IMR-90 (cell line): ENCODE data around the gene ASCL1. TPM values are rescaled to one million over a fixed set of nuclear protein-coding genes. Genes with fewer than 3 reads are reported as not detected.

ENCODE experiments used
- ATAC-seq: fragments of 200-7000 bp; cut with Tn5 transposase; 2 replicates; pipeline ENCODE4 v1.9.1; 2020; ENCODE audit warnings: low read depth, mild to moderate bottlenecking, moderate library complexity
- BruUV-seq: library from RNA; stranded (reverse); fragments of 400-500 nt; replicated peaks from 2 replicates; lab custom pipeline; 2021; lab: Mats Ljungman, UMichigan
- CTCF ChIA-PET: fragments of 300-600 bp; formaldehyde crosslinking; extraction: SDS; loops from one replicate; lab custom pipeline; 2021; ENCODE audit warnings: antibody characterized with exemption; lab: Yijun Ruan, JAX
- POLR2A ChIA-PET: fragments of 300-600 bp; sonication (Branson Sonifier 250); formaldehyde crosslinking; loops from one replicate; lab custom pipeline; 2022; ENCODE audit warnings: antibody characterized with exemption; ENCODE audit not compliant: unreplicated experiment; lab: Charles Lee
- DNase-seq: peaks from one replicate; pipeline ENCODE4 v3.0.0; 2013
- H2AFZ ChIP-seq: replicated peaks from 2 replicates; pipeline ENCODE3; 2013; ENCODE audit warnings: low read length, mild to moderate bottlenecking; ENCODE audit not compliant: poor library complexity
- H2AK5ac ChIP-seq: 2 replicates; pipeline ENCODE4 v1.6.1; 2013; ENCODE audit warnings: low read depth, low read length, inconsistent platforms
- H2AK9ac ChIP-seq: replicated peaks from 2 replicates; pipeline ENCODE3; 2013; ENCODE audit warnings: mild to moderate bottlenecking, low read depth, low read length, moderate library complexity; ENCODE audit not compliant: poor library complexity
- H2BK120ac ChIP-seq: 2 replicates; pipeline ENCODE4 v1.6.1; 2013; ENCODE audit warnings: low read depth, low read length, inconsistent platforms
- H2BK15ac ChIP-seq: 3 replicates; pipeline ENCODE4 v1.6.1; 2013; ENCODE audit warnings: low read depth, low read length, inconsistent platforms
- H2BK20ac ChIP-seq: 2 replicates; pipeline ENCODE4 v1.6.1; 2013; ENCODE audit warnings: low read depth, mild to moderate bottlenecking, inconsistent platforms, low read length, moderate library complexity
- H2BK5ac ChIP-seq: 2 replicates; pipeline ENCODE4 v1.6.1; 2013; ENCODE audit warnings: mild to moderate bottlenecking, low read depth, low read length, inconsistent platforms; ENCODE audit not compliant: poor library complexity, severe bottlenecking
- H3K14ac ChIP-seq: replicated peaks from 2 replicates; pipeline ENCODE4 v1.6.1; 2013; ENCODE audit warnings: low read depth, low read length, inconsistent platforms
- H3K18ac ChIP-seq: 2 replicates; pipeline ENCODE4 v1.6.1; 2013; ENCODE audit warnings: low read depth, low read length, control low read depth
- H3K23ac ChIP-seq: 2 replicates; pipeline ENCODE4 v1.6.1; 2013; ENCODE audit warnings: low read depth, low read length, inconsistent platforms
- H3K27ac ChIP-seq: 2 replicates; pipeline ENCODE4 v1.5.1; 2013; ENCODE audit warnings: mild to moderate bottlenecking, control low read depth, low read length; ENCODE audit not compliant: insufficient read depth
- H3K27me3 ChIP-seq: 2 replicates; pipeline ENCODE4 v1.6.1; 2013; ENCODE audit warnings: low read length; ENCODE audit not compliant: control insufficient read depth, insufficient read depth
- H3K36me3 ChIP-seq: 2 replicates; pipeline ENCODE4 v1.6.1; 2013; ENCODE audit warnings: low read length, mixed read lengths; ENCODE audit not compliant: control insufficient read depth, insufficient read depth
- H3K4ac ChIP-seq: 2 replicates; pipeline ENCODE4 v1.6.1; 2013; ENCODE audit warnings: low read depth, low read length, inconsistent platforms
- H3K4me1 ChIP-seq: 2 replicates; pipeline ENCODE4 v1.6.1; 2013; ENCODE audit warnings: low read length, mixed read lengths; ENCODE audit not compliant: control insufficient read depth, insufficient read depth
- H3K4me2 ChIP-seq: 2 replicates; pipeline ENCODE4 v1.6.1; 2013; ENCODE audit warnings: low read depth, mild to moderate bottlenecking, control low read depth, low read length, moderate library complexity
- H3K4me3 ChIP-seq: 2 replicates; pipeline ENCODE4 v1.5.1; 2013; ENCODE audit warnings: low read depth, mild to moderate bottlenecking, control low read depth, low read length, moderate library complexity; ENCODE audit not compliant: insufficient read depth
- H3K56ac ChIP-seq: 2 replicates; pipeline ENCODE4 v1.6.1; 2013; ENCODE audit warnings: low read length, inconsistent platforms; ENCODE audit not compliant: insufficient read depth; ENCODE audit errors: extremely low read depth
- H3K79me1 ChIP-seq, 2 experiments: 2 replicates each; pipeline ENCODE4 v1.6.1; 2013; ENCODE audit warnings: low read length in 2 of 2, inconsistent platforms in 1 of 2, low read depth in 1 of 2
- H3K9ac ChIP-seq: 2 replicates; pipeline ENCODE4 v1.6.1; 2013; ENCODE audit warnings: low read depth, low read length, control low read depth
- H3K9me1 ChIP-seq: 2 replicates; pipeline ENCODE4 v1.6.1; 2013; ENCODE audit warnings: low read length, inconsistent platforms; ENCODE audit not compliant: insufficient read depth
- H3K9me3 ChIP-seq: 2 replicates; pipeline ENCODE4 v1.6.1; 2013; ENCODE audit warnings: low read length; ENCODE audit not compliant: control insufficient read depth, insufficient read depth
- H4K20me1 ChIP-seq: 2 replicates; pipeline ENCODE4 v1.6.1; 2013; ENCODE audit warnings: low read length, inconsistent platforms; ENCODE audit not compliant: insufficient read depth
- H4K5ac ChIP-seq: 2 replicates; pipeline ENCODE4 v1.6.1; 2013; ENCODE audit warnings: mild to moderate bottlenecking, low read depth, low read length, control low read depth
- H4K8ac ChIP-seq, 2 experiments: 2 replicates each; pipeline ENCODE4 v1.6.1; 2013; ENCODE audit warnings: low read depth in 2 of 2, low read length in 2 of 2, control low read depth in 1 of 2, inconsistent platforms in 1 of 2
- H4K91ac ChIP-seq: 2 replicates; pipeline ENCODE4 v1.6.1; 2013; ENCODE audit warnings: low read depth, low read length, inconsistent platforms; ENCODE audit not compliant: insufficient read depth
- BHLHE40 ChIP-seq: fragments of 150-350 bp; IDR thresholded peaks from 2 replicates; pipeline ENCODE4 v1.6.1; 2016; ENCODE audit warnings: mild to moderate bottlenecking, low read depth, low read length
- CEBPB ChIP-seq: IDR thresholded peaks from 2 replicates; pipeline ENCODE4 v1.6.1; 2012; ENCODE audit warnings: low read depth, low read length, improper control_type of control experiment
- CHD1 ChIP-seq: IDR thresholded peaks from 2 replicates; pipeline ENCODE4 v1.6.1; 2012; ENCODE audit warnings: low read depth, low read length, improper control_type of control experiment
- CTCF ChIP-seq: conservative IDR thresholded peaks from 2 replicates; pipeline ENCODE4 v1.5.1; 2012; ENCODE audit warnings: mild to moderate bottlenecking, low read depth, low read length, improper control_type of control experiment
- FOS ChIP-seq: fragments of 150-350 bp; IDR thresholded peaks from 2 replicates; pipeline ENCODE4 v1.6.1; 2016; ENCODE audit warnings: low read depth, low read length
- MAFK ChIP-seq: IDR thresholded peaks from 2 replicates; pipeline ENCODE4 v1.6.1; 2012; ENCODE audit warnings: low read depth, low read length, improper control_type of control experiment
- MAZ ChIP-seq: IDR thresholded peaks from 2 replicates; pipeline ENCODE4 v1.6.1; 2012; ENCODE audit warnings: low read depth, mild to moderate bottlenecking, low read length, improper control_type of control experiment, moderate library complexity, borderline replicate concordance
- MXI1 ChIP-seq: IDR thresholded peaks from 2 replicates; pipeline ENCODE4 v1.6.1; 2012; ENCODE audit warnings: low read depth, mild to moderate bottlenecking, low read length, moderate library complexity, borderline replicate concordance
- NFE2L2 ChIP-seq: fragments of 150-350 bp; IDR thresholded peaks from 2 replicates; pipeline ENCODE4 v1.6.1; 2016; ENCODE audit warnings: low read depth, mild to moderate bottlenecking, low read length
- POLR2A ChIP-seq: IDR thresholded peaks from 2 replicates; pipeline ENCODE4 v1.6.1; 2012; ENCODE audit warnings: mild to moderate bottlenecking, low read depth, low read length
- RAD21 ChIP-seq: IDR thresholded peaks from 2 replicates; pipeline ENCODE4 v1.6.1; 2012; ENCODE audit warnings: low read length, improper control_type of control experiment
- RCOR1 ChIP-seq: IDR thresholded peaks from 2 replicates; pipeline ENCODE4 v1.6.1; 2012; ENCODE audit warnings: mild to moderate bottlenecking, low read length, improper control_type of control experiment; ENCODE audit not compliant: insufficient replicate concordance
- RFX5 ChIP-seq: IDR thresholded peaks from 2 replicates; pipeline ENCODE4 v1.8.0; 2012; ENCODE audit warnings: low read depth, mild to moderate bottlenecking, low read length, moderate library complexity
- SMC3 ChIP-seq: fragments of 150-350 bp; IDR thresholded peaks from 2 replicates; pipeline ENCODE4 v1.6.1; 2016; ENCODE audit warnings: low read depth, mild to moderate bottlenecking, antibody characterized with exemption, low read length, moderate library complexity
- USF2 ChIP-seq: fragments of 150-350 bp; IDR thresholded peaks from 2 replicates; pipeline ENCODE4 v1.6.1; 2017; ENCODE audit warnings: mild to moderate bottlenecking, antibody characterized with exemption, low read length, low read depth
- WGBS, 2 experiments: methylation state at CpG; one replicate each; pipeline versions ENCODE4 v1.1.5 to v1.1.7; 2013; ENCODE audit warnings: missing lambda C conversion rate in 2 of 2; ENCODE audit not compliant: insufficient read length in 1 of 2; ENCODE audit errors: extremely low coverage in 2 of 2; 5-methylcytosine and 5-hydroxymethylcytosine counted together
- dilution Hi-C: fragments of 300-500 bp; cut with HindIII; formaldehyde crosslinking; loops from one replicate; pipeline ENCODE4 v1.14.3; 2018; ENCODE audit warnings: low sequenced_read_pairs; ENCODE audit not compliant: unreplicated experiment
- in situ Hi-C: fragments of 300-500 bp; cut with MboI; formaldehyde crosslinking; loops from 3 replicates; pipeline ENCODE4 v1.14.3; 2019; ENCODE audit warnings: low sequenced_read_pairs, inconsistent platforms, mixed read lengths
- intact Hi-C: fragments of 100-400 bp; cut with micrococcal nuclease; formaldehyde crosslinking; loops from 2 replicates; pipeline ENCODE4 v1.10.0; 2022
- polyA plus RNA-seq, 3 experiments: library from polyadenylated mRNA; depleted of rRNA; stranded (reverse); fragments of >200 nt; gene quantifications; 2 replicates each; pipeline ENCODE4 v1.2.3, GENCODE V29; 2012; ENCODE audit warnings: low replicate concordance in 1 of 3
- total RNA-seq: library from RNA; depleted of rRNA; stranded (reverse); fragments of >200 nt; gene quantifications from 2 replicates; pipeline ENCODE4 v1.2.3, GENCODE V29; 2012
- TF ChIP-seq, protein P1 (sequence below): fragments of 150-350 bp; IDR thresholded peaks from 2 replicates; pipeline ENCODE4 v1.6.1; 2016; ENCODE audit warnings: low read depth, mild to moderate bottlenecking, low read length, moderate library complexity, borderline replicate concordance

The ASCL1 gene
- total and polyA plus RNA-seq, 2 of the 4 experiments (the other 2 are of a cell fraction) = not detected

DNA sequence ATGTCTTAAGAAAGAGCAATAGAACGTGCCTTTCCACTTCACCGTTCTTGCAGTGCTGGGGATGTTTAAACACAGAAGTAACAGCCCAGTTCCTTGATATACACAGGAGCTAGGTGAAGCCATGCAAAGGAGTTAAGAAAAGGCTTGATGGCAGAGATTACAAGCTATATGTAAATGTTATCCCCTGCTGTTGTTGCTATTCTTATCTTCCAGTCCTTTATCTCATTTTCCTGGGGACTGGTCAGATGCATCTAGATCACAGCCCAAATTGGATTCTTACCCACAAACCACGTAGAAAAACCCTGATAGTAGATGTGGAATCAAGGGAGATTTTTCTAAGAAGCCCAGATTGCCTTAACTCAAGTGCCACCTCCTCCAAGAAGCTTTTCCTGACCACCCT, 5.5 kb downstream of the ASCL1 start:
- no CpG with 5 or more reads among the region's 3 CpGs for WGBS, 2 experiments
- in situ Hi-C loops = no loop called here
- DNase-seq (no peak), ATAC-seq (no peak)
- Histone ChIP-seq H3K23ac (no peak overlapping the region), H3K9me3 (0 out of 2 replicates have a peak, but pooled peaks cover 2% of the 10 kb centered on the region), H4K8ac (no peak overlapping the region), H3K4me2 (no peak overlapping the region), H3K56ac (no peak overlapping the region), H2AFZ (no peak overlapping the region), H2BK120ac (no peak overlapping the region), H3K18ac (no peak overlapping the region), H2BK5ac (no peak overlapping the region), H3K4ac (no peak overlapping the region), H3K4me1 (no peaks in the 10 kb centered on the region), H4K20me1 (no peaks in the 10 kb centered on the region), H4K5ac (no peak overlapping the region), H2BK15ac (no peak overlapping the region), H4K91ac (no peak overlapping the region), H3K27me3 (peaks cover 37% of the 10 kb centered on the region), H2AK9ac (no peak overlapping the region), H3K79me1 (no peaks in the 10 kb centered on the region), H3K9me1 (no peaks in the 10 kb centered on the region), H3K36me3 (no peaks in the 10 kb centered on the region), H2AK5ac (no peak overlapping the region), H3K14ac (no peak overlapping the region), H3K9ac (no peak overlapping the region), H2BK20ac (no peak overlapping the region), H3K27ac (no peak overlapping the region), H3K4me3 (no peak overlapping the region)
- dilution Hi-C loops = no loop called here
- no TSS peak for BruUV-seq
- intact Hi-C loops = no loop called here
- CTCF ChIA-PET = no interaction called here
- POLR2A ChIA-PET = no interaction called here
- TF ChIP-seq CTCF (no peak), RAD21 (no peak), MAZ (no peak), FOS (no peak), CHD1 (no peak), USF2 (no peak), RCOR1 (no peak), SMC3 (no peak), MXI1 (no peak), NFE2L2 (no peak), POLR2A (no peak), BHLHE40 (no peak), CEBPB (no peak), RFX5 (no peak), MAFK (no peak)
- TF ChIP-seq, protein P1, sequence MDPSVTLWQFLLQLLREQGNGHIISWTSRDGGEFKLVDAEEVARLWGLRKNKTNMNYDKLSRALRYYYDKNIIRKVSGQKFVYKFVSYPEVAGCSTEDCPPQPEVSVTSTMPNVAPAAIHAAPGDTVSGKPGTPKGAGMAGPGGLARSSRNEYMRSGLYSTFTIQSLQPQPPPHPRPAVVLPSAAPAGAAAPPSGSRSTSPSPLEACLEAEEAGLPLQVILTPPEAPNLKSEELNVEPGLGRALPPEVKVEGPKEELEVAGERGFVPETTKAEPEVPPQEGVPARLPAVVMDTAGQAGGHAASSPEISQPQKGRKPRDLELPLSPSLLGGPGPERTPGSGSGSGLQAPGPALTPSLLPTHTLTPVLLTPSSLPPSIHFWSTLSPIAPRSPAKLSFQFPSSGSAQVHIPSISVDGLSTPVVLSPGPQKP = no peak
